GM18867 (cell line): ENCODE data around the gene UBE2V1.

Experiments used
- ATAC-seq: cut with Tn5 transposase; IDR thresholded peaks from one replicate; pipeline ENCODE4 v1.9.1; 2021; ENCODE audit warnings: mild to moderate bottlenecking, moderate library complexity; ENCODE audit not compliant: unreplicated experiment

Gene UBE2V1

DNA sequence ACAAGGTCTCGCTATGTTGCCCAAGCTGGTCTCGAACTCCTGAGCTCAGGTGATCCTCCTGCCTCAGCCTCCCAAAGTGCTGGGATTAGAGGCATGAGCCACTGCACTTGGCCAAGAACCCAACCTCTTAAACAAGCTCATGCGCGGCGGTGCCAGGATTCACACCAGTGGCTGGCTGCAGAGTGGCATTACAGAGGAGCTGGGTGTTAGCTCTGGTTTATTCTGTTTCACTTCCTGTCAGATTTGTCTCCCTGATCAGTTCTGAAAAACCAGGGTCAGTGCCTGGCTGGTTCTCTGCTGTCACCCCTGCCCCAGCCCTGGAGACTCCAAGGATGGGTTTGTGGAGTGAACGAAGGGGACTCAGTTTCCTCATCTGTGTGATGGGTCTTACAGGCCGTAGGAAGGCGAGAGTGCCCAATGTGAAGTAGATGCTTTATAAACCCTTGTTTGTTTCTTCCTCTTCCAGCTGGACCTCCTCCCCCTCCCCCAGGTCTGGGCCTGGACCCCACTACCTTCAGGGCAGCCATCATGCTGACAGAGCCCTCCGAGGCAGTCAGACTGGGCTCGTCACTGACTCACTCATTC, 63.4 kb downstream of the UBE2V1 start:
- no peak for ATAC-seq

GRCh38 chr20:50048420-50049166, 64.4 kb downstream of the UBE2V1 start:
- no peak for ATAC-seq

DNA sequence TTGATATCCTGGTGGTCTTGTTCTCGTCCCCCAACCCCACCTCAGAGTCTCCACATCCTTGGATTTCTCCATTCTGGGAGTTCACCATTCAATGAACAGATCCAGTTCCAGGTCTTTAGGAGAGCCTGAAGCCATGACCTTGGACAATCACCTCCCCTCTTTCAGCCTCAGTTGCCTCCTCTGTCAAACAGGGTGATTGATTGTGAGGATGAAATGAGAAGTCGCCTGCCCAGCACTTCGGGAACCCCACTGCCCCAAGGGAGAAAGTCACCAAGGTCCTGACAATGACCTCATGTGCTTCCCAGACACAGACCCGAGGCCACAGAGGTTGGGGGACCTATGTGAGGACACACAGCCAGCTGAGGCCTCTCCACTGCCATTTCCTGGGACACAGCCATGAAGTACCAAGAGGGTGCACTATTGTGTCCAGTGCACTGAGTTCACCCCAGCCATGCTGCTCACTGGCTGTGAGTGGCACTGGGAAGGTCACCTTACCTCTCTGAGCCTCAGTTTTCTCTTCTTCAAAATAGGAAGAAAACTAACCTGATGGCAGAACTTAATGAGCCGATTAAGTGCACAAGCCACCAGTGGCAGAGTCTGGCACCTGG, 68.5 kb downstream of the UBE2V1 start:
- no peak for ATAC-seq

DNA sequence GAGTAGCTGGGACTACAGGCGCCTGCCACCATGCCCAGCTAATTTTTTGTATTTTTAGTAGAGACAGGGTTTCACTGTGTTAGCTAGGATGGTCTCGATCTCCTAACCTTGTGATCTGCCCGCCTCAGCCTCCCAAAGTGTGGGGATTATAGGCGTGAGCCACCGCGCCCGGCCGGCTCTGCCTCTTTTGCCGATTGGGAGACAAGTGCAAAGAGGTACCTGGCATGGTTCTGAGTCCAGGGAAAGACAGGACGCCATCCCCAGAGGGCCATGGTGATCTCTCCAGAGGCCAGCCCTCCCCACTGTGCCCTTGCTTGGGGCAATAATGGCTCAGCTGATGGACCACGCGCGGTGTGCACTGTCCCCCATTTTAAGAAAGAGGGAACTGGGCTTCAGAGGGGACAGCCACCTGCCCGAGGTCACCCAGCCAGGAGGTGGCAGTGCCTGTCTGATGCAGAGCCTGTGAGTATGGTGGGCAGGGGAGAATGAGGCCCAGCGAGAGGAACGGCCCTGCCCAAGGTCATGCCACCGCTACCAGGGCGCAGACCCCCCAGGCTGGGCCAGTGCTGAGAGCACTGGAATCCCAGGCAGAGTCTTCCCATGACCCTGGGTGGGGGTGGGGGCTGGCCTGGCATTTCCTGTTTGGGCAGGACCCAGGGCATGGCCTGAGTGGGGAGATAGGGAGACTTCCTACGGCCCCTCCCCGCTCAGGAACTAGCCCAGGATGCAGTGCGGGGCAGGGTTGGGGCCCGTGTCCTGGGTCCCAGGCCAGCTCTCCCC, 69.2 kb downstream of the UBE2V1 start:
- ATAC-seq = no peak

- no peak for ATAC-seq
These were observed 70.3 kb downstream of the UBE2V1 start for GRCh38 chr20:50042370-50043313.

- ATAC-seq = no peak
These were observed 71.6 kb downstream of the UBE2V1 start for GRCh38 chr20:50041246-50041873.

DNA sequence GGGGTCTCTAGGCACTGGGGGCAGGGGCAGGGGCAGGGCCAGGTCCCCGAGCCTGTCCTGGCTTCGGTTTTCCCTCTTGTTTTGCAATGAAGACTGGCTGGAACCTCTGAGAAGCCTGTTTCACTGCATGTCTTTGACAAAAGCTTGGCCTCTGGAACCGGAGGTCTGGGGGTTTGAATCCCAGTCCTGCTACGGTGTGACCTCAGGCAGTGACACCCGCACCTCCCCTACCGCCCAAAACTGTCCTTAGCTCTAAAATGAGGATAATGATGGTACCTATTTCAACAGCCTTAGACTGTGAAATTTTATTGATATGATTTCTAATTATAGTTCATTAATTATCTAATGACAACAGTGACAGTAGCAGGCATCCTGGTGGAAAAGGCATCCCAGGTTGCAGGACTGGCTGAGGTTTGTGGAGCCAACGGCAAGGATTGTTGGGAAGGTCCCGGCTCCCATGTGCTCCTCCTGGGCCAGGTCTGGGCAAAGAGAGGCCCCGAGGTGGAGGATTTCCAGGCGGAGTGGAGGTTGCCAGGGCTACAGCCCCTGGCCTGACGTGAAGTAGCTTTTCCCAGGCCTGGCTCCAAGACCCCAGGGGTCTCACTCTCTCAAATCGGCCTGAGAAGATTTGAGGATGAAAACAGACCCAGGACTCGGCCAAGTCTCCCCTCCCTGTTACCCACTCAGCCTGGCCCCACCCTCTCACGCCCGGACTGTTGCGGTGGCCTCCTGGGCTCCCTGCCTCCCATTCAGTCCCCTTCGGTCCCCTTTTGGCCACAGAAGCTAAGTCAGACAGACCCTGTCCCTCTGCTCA, 72.3 kb downstream of the UBE2V1 start:
- no peak for ATAC-seq

DNA sequence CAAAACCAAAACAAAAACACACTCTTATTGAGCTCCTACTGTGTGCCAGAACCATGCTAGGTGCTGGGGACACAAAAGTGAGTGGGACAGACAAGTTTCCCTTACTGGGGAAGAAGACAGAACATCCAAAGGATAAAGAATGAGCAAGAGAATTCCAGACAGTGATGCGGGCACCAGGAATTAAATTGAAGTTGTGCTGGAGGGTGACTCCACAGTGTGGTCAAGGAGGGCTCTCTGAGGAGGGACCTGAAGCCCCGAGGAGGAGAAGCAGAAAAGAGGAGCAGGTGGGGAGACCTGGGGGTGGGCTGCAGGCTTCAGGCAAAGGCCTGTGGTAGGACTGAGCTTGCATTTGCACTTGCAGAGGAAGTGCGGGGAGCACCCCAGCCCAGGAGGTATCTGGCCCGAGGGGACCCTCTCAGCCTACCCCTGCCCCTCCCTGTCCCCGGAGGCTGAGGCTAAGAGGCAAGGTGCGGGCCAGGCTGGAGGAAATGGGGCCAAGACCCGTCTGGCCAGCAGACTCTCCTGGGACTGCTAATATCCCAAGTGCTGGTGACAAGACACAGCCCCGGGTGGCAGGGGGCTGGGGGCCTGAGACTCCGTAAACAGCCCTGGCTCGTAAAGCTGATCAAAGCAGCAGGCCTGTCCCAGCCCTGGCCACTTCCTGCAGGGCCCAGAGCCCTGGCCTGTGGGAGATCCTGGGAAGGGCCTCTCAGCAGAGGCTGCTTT, 73.1 kb downstream of the UBE2V1 start:
- no peak for ATAC-seq

GRCh38 chr20:50038574-50038991, 74.4 kb downstream of the UBE2V1 start:
- no peak for ATAC-seq

GRCh38 chr20:50038169-50038568, 74.8 kb downstream of the UBE2V1 start:
- ATAC-seq = no peak

DNA sequence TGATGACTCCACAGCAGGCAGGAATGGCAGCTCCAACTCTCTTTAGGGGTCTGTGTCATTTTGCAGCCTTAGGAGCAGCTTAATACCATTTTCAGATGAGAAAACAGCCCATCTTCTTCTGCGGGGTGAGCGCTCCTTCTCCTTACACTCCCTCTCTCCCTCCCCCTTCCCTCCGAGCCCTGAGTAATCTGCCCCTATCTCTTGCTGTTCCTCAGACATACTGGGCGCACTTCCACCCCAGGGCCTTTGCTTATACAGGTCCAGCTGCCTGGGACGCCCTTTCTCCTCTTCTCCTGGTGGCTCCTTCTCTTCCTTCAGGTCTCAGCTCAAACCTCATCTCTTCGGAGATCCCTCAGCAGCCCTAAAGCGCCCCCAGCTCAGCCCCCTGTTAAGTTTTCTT, 75.4 kb downstream of the UBE2V1 start:
- no peak for ATAC-seq

DNA sequence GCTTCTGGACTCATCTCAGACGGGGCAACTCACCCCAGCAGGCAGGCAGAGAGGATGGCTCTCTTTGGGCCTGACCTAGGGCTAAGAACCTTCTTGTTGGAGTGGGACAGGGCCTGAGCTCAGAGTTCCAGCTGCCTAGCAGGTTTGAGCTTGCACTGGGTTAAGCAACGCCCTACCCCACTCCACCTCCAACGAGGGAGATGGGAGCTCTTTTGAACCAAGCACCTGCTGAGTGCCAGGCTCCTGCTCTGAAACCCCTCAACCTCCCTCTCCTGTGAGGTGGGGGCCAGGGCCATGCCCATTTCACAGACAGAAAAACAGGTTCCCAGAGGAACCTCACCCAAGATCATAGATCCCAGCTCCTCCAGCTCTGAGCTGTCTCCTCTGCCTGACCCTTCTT, 75.8 kb downstream of the UBE2V1 start:
- no peak for ATAC-seq

- ATAC-seq = no peak
These were observed 76.2 kb downstream of the UBE2V1 start for GRCh38 chr20:50036703-50037102.

DNA sequence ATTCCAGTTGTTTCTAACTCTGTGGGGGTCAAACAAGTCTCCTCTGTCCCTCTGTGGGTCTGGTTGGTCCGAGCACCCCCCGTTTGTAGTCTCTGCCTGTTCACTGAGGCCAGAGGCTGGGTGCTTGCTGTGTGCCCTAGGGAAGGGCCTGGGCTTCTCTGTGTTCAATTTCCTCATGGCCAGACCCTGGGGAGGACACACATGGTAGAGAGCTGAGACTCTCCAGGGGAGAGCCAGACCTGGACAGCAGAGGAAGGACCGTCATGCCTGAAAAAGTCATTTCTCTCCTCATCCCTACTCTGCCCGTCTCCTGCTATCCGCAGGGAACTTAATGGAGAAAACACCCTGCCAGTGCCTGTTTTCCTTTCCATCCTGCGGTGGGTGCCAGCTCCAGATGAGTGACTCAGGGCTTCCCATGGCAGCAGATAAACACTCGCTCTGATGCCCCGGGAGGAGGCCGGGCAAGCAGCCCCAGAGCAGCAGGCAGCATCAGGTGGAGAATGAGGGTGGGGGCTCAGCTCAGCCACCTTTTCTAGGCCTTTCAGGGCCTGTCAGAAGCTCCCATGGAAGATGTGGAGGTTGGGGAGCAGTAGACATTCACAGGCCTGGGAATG, 78.3 kb downstream of the UBE2V1 start:
- no peak for ATAC-seq

- no peak for ATAC-seq
These were observed 79.8 kb downstream of the UBE2V1 start for GRCh38 chr20:50032955-50033666.
